ENCODE data around the gene ZNF653.

DNA sequence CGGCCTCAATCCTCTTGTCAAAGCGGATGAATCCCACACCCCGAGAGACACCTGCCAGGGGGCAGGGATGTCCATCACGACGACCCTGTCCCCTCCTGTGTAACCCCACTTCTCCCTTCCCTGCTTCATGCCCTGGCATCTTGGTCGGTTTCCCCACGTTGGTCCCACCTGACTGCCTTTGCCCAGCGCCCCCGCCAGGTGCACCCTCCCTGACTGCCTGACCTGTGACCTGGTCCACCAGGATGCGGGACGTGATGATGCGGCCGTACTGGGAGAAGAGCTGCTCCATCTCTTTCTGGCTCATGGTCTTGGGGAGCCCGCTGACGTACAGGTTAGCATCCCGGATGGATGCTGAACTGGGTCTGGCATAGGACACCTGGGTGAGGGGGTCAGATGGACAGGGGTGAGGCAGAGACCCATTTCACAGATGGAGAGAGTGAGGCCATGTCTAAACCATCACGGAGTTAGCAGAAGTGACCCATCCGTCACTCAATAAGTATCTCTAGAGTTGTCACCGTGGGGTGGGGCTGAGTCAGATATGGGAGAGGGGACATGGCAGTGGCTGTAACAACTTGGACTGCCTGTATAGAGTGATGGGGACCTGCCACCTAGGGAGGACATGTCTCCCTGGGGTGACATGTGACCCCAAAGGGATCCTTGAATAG is 47.3 kb downstream of the ZNF653 start:
- TF ChIP-seq, protein P1, sequence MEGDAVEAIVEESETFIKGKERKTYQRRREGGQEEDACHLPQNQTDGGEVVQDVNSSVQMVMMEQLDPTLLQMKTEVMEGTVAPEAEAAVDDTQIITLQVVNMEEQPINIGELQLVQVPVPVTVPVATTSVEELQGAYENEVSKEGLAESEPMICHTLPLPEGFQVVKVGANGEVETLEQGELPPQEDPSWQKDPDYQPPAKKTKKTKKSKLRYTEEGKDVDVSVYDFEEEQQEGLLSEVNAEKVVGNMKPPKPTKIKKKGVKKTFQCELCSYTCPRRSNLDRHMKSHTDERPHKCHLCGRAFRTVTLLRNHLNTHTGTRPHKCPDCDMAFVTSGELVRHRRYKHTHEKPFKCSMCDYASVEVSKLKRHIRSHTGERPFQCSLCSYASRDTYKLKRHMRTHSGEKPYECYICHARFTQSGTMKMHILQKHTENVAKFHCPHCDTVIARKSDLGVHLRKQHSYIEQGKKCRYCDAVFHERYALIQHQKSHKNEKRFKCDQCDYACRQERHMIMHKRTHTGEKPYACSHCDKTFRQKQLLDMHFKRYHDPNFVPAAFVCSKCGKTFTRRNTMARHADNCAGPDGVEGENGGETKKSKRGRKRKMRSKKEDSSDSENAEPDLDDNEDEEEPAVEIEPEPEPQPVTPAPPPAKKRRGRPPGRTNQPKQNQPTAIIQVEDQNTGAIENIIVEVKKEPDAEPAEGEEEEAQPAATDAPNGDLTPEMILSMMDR (IDR thresholded peaks at IDR 0.05; ENCODE audit: extremely low read depth in 1 of 2, insufficient read depth in 1 of 2, low read depth in 1 of 2, low read length in 2 of 2), result no peak
- TF ChIP-seq, protein P2, sequence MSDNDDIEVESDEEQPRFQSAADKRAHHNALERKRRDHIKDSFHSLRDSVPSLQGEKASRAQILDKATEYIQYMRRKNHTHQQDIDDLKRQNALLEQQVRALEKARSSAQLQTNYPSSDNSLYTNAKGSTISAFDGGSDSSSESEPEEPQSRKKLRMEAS (IDR thresholded peaks at IDR 0.05; ENCODE audit: insufficient read depth, insufficient read length), result no peak
- no peak for TF ChIP-seq POLR2A (IDR thresholded peaks at IDR 0.05; ENCODE audit: low read depth, low read length)
